B cell (primary cell): ENCODE results near the gene GPR137. TPM values are rescaled to one million over a fixed set of nuclear protein-coding genes. Genes with fewer than 3 reads are reported as not detected.

Experiments used
- ATAC-seq: fragments of 200-7000 bp; cut with Tn5 transposase; one replicate; pipeline ENCODE4 v1.10.0; 2021; ENCODE audit warnings: low read depth, mild to moderate bottlenecking, moderate number of reproducible peaks, moderate library complexity
- CTCF ChIA-PET: fragments of 350-600 bp; sonication (Branson Sonifier 250); formaldehyde crosslinking; loops from one replicate; lab custom pipeline; 2021; ENCODE audit warnings: antibody characterized with exemption, inconsistent platforms; lab: Charles Lee
- POLR2A ChIA-PET: fragments of 350-600 bp; sonication (Branson Sonifier 250); formaldehyde crosslinking; loops from one replicate; lab custom pipeline; 2021; ENCODE audit warnings: antibody characterized with exemption; lab: Charles Lee
- DNase-seq: peaks from one replicate; pipeline ENCODE4 v3.0.0; 2013
- H2AFZ ChIP-seq: 2 replicates; pipeline ENCODE4 v1.6.1; 2012; ENCODE audit warnings: mild to moderate bottlenecking, low read depth, low read length; ENCODE audit not compliant: insufficient read depth, poor library complexity, severe bottlenecking
- H3K27ac ChIP-seq, 2 donors: 1 replicate in 1 of 2; 2 replicates in 1 of 2; pipeline ENCODE4 v1.5.1; 2012 to 2013; ENCODE audit warnings: low read length in 2 of 2, mild to moderate bottlenecking in 2 of 2, moderate library complexity in 1 of 2
- H3K27me3 ChIP-seq, 4 experiments: fragments of 200-600 bp in 1 of 4; sonication (generic) in 1 of 4; replicated peaks in 1 of 4; 1 replicate in 2 of 4; 2 replicates in 2 of 4; pipeline versions ENCODE4 v1.6.1 to v1.7.0; 2013 to 2016; ENCODE audit warnings: low read length in 3 of 4, mild to moderate bottlenecking in 2 of 4, mixed read lengths in 1 of 4, moderate library complexity in 1 of 4; ENCODE audit not compliant: insufficient read depth in 4 of 4, control insufficient read depth in 3 of 4; ENCODE audit errors: control extremely low read depth in 1 of 4
- H3K36me3 ChIP-seq, 2 experiments: replicated peaks in 1 of 2; 1 replicate in 1 of 2; 2 replicates in 1 of 2; pipeline versions ENCODE4 v1.6.1 to v1.7.1; 2013; ENCODE audit warnings: low read length in 1 of 2; ENCODE audit not compliant: insufficient read depth in 2 of 2, control insufficient read depth in 1 of 2; ENCODE audit errors: control extremely low read depth in 1 of 2, extremely low read depth in 1 of 2
- H3K4me1 ChIP-seq, 2 donors: fragments of 200-600 bp in 1 of 2; sonication (generic) in 1 of 2; 1 replicate in 1 of 2; 2 replicates in 1 of 2; pipeline versions ENCODE4 v1.5.1 to v1.6.1; 2013 to 2017; ENCODE audit warnings: low read length in 2 of 2; ENCODE audit not compliant: control insufficient read depth in 2 of 2, insufficient read depth in 2 of 2
- H3K4me2 ChIP-seq: replicated peaks from 2 replicates; pipeline ENCODE3; 2012; ENCODE audit warnings: mild to moderate bottlenecking, low read depth, low read length; ENCODE audit not compliant: poor library complexity, severe bottlenecking
- H3K4me3 ChIP-seq, 5 experiments: fragments of 200-600 bp in 1 of 5; sonication (generic) in 1 of 5; 1 replicate in 3 of 5; 2 replicates in 2 of 5; pipeline versions ENCODE4 v1.5.1 to v1.7.0; 2011 to 2016; ENCODE audit warnings: low read length in 4 of 5, mild to moderate bottlenecking in 4 of 5, low read depth in 2 of 5, control low read depth in 1 of 5, moderate library complexity in 1 of 5; ENCODE audit not compliant: insufficient read depth in 1 of 5; ENCODE audit errors: control extremely low read depth in 1 of 5, extremely low read depth in 1 of 5
- H3K79me2 ChIP-seq: fragments of 200-600 bp; sonication (generic); one replicate; pipeline ENCODE4 v1.6.0; 2016; ENCODE audit warnings: low read length; ENCODE audit not compliant: control insufficient read depth, insufficient read depth
- H3K9ac ChIP-seq: fragments of 200-600 bp; sonication (generic); 2 replicates; pipeline ENCODE4 v1.6.1; 2017; ENCODE audit warnings: mild to moderate bottlenecking, low read length, moderate library complexity
- H3K9me3 ChIP-seq, 3 donors: one replicate each; pipeline versions ENCODE4 v1.6.1 to v1.7.1; 2013; ENCODE audit warnings: low read length in 2 of 3; ENCODE audit not compliant: control insufficient read depth in 2 of 3, insufficient read depth in 1 of 3; ENCODE audit errors: control extremely low read depth in 1 of 3
- H4K20me1 ChIP-seq: 2 replicates; pipeline ENCODE4 v1.6.0; 2012; ENCODE audit warnings: mild to moderate bottlenecking, low read length; ENCODE audit not compliant: insufficient read depth, control insufficient read depth, poor library complexity, severe bottlenecking
- H3K27ac Mint-ChIP-seq: one replicate; pipeline ENCODE4 v1.8.0; 2021; ENCODE audit warnings: mixed read lengths
- H3K27me3 Mint-ChIP-seq: one replicate; pipeline ENCODE4 v1.8.0; 2021; ENCODE audit warnings: mixed read lengths
- H3K4me1 Mint-ChIP-seq: one replicate; pipeline ENCODE4 v1.8.0; 2021; ENCODE audit warnings: mixed read lengths
- H3K4me3 Mint-ChIP-seq: one replicate; pipeline ENCODE4 v1.8.0; 2021; ENCODE audit warnings: mixed read lengths
- H3K9me3 Mint-ChIP-seq: one replicate; pipeline ENCODE4 v1.8.0; 2022; ENCODE audit warnings: mixed read lengths; ENCODE audit not compliant: insufficient read depth
- CTCF ChIP-seq: fragments of 200-600 bp; IDR thresholded peaks from one replicate; pipeline ENCODE4 v1.8.0; 2022; ENCODE audit warnings: antibody characterized with exemption, mild to moderate bottlenecking
- EZH2 ChIP-seq: IDR thresholded peaks from 2 replicates; pipeline ENCODE4 v1.6.1; 2012; ENCODE audit warnings: borderline replicate concordance, low read depth, mild to moderate bottlenecking, moderate library complexity, low read length; ENCODE audit not compliant: insufficient read depth, poor library complexity, severe bottlenecking
- WGBS: methylation state at CpG from one replicate; pipeline ENCODE4 v1.1.5; 2013; ENCODE audit warnings: missing lambda C conversion rate; ENCODE audit not compliant: insufficient coverage; 5-methylcytosine and 5-hydroxymethylcytosine counted together
- intact Hi-C: fragments of 100-400 bp; cut with micrococcal nuclease; formaldehyde crosslinking; loops from one replicate; pipeline ENCODE4 v1.10.0; 2022
- polyA plus RNA-seq: library from polyadenylated mRNA; depleted of rRNA; stranded (reverse); fragments of >200 nt; gene quantifications from 2 replicates; pipeline ENCODE4 v1.2.3, GENCODE V29; 2012
- total RNA-seq, 2 donors: library from RNA; stranded (reverse); fragments of 120-200 nt in 1 of 2; gene quantifications; 1 replicate in 1 of 2; 2 replicates in 1 of 2; pipeline versions ENCODE4 v1.2.3 to v1.2.4, GENCODE V29; 2013 to 2022

GPR137 gene
- total and polyA plus RNA-seq, 2 donors (not counting 1 experiment from before 2014, with no cell fraction given) = 49.9 to 66.1 TPM

GRCh38 chr11:64248578-64248977 is 37.1 kb upstream of the GPR137 start:
- H4K20me1 ChIP-seq = no peaks in the 10 kb centered on the region
- intact Hi-C loops = no loop called here
- H3K9me3 Mint-ChIP-seq = no peaks in the 10 kb centered on the region
- H3K36me3 ChIP-seq = peaks cover 0 to 4% of the 10 kb centered on the region in 2 experiments
- H3K4me2 ChIP-seq = no peak overlapping the region
- peaks cover 4% of the 10 kb centered on the region for H3K79me2 ChIP-seq
- no peaks in the 10 kb centered on the region for H3K9me3 ChIP-seq
- H3K27ac Mint-ChIP-seq = peak overlapping the region; percentile 32
- TF ChIP-seq EZH2 (no peak), CTCF (no peak)
- no peak overlapping the region for H3K27ac ChIP-seq
- ATAC-seq (no peak), DNase-seq (no peak)
- WGBS = 100% methylated on average over 2 of the region's 7 CpGs
- H3K27me3 ChIP-seq = no peaks in the 10 kb centered on the region
- no peaks in the 10 kb centered on the region for H3K27me3 Mint-ChIP-seq
- peaks cover 27 to 51% of the 10 kb centered on the region in 2 donors for H3K4me1 ChIP-seq
- H3K4me1 Mint-ChIP-seq = peaks cover 36% of the 10 kb centered on the region
- no peak overlapping the region for H2AFZ ChIP-seq
- ChIA-PET CTCF (interaction anchor here (1.2 to 10.4 kb wide), 5 partner anchors 11 to 53 kb away, joined by 3 to 141 read pairs (median 7); partner anchors contain the start of gene FERMT3), POLR2A (no interaction called here)
- H3K4me3 Mint-ChIP-seq = peak overlapping the region; percentile 79
- no peak overlapping the region for H3K9ac ChIP-seq
- H3K4me3 ChIP-seq = no peak overlapping the region

- H3K27me3 Mint-ChIP-seq = no peaks in the 10 kb centered on the region
- H3K27ac Mint-ChIP-seq = peak overlapping the region; percentile 20
- Histone ChIP-seq H3K9me3 (no peaks in the 10 kb centered on the region), H3K27me3 (no peaks in the 10 kb centered on the region), H3K4me3 (no peak overlapping the region), H2AFZ (no peak overlapping the region), H3K4me2 (no peak overlapping the region), H4K20me1 (no peaks in the 10 kb centered on the region), H3K9ac (no peak overlapping the region), H3K79me2 (peaks cover 4% of the 10 kb centered on the region), H3K36me3 (peaks cover 0 to 2% of the 10 kb centered on the region in 2 experiments), H3K4me1 (peaks cover 27 to 51% of the 10 kb centered on the region in 2 donors), H3K27ac (no peak overlapping the region)
- ChIA-PET CTCF (interaction anchor here (1.2 to 10.4 kb wide), 6 partner anchors 10 to 56 kb away, joined by 3 to 141 read pairs (median 20); partner anchors contain the start of genes CATSPERZ and FERMT3), POLR2A (interaction anchor here (0.7 to 1.8 kb wide), 3 partner anchors 27 to 69 kb away, joined by 3 to 5 read pairs (median 3); partner anchors contain the start of gene PRDX5)
- H3K9me3 Mint-ChIP-seq = no peaks in the 10 kb centered on the region
- DNase-seq = no peak
- WGBS = 100% methylated on average over 4 of the region's 4 CpGs
- TF ChIP-seq CTCF (no peak), EZH2 (no peak)
- H3K4me3 Mint-ChIP-seq = peak overlapping the region; percentile 67
- no peak for ATAC-seq
- peaks cover 33% of the 10 kb centered on the region for H3K4me1 Mint-ChIP-seq
- intact Hi-C loops = no loop called here
Observed at GRCh38 chr11:64249038-64249437, 36.6 kb upstream of the GPR137 start.
